Measurements from ENCODE around the gene LGI1.

The LGI1 gene

DNA sequence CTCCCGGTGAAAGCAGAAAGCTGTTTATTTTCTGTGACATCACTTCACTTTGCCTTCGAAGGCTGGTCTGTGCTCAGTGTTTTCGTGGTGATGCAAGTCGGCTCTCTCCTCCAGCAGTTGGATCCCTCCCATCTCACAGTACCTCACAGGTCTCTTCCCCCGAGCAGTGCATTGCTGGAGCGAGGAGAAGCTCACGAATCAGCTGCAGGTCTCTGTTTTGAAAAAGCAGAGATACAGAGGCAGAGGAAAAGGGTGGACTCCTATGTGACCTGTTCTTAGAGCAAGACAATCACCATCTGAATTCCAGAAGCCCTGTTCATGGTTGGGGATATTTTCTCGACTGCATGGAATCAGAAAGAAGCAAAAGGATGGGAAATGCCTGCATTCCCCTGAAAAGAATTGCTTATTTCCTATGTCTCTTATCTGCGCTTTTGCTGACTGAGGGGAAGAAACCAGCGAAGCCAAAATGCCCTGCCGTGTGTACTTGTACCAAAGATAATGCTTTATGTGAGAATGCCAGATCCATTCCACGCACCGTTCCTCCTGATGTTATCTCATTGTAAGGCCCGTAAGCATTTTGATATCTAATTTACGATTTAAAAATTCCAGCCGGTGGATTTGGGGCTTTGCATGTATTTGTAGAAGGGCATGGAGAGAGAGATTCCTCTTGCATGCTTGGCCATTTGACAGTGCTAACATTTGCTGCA is at the start of gene LGI1:
LGI1 (plus strand) TSS at position 136 of the 707 bp plus-strand sequence; CDS start at position 345, 209 bp downstream.
- DNase-seq: no peak

DNA sequence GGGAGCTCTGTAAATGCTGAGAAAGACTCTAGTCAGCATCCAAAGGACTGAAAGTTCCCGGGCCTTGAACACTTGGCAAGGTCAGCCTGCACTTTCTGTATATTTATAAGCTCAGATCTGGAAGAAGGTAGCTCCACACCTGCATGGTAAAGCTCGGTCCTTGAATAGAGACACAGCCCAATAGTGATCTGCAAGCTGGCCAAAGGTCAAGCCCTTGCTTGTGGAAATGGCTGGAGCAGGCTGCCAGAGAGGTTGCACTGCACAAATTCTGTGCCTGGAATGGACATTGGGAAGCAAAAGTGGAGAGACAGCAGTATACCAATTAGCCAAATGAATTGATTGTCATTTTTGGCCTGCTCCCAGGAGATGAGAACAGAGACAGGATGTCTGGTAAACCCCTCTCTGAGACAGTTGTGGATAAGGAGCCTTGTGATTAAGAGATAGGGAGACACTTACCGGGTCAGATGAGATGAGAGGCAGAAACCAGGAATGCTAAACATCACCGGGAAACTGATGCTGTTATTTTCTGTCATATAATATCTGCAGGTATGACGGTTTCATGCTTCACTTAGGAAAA is 47.3 kb upstream of the LGI1 start:
- no peak for DNase-seq

DNA sequence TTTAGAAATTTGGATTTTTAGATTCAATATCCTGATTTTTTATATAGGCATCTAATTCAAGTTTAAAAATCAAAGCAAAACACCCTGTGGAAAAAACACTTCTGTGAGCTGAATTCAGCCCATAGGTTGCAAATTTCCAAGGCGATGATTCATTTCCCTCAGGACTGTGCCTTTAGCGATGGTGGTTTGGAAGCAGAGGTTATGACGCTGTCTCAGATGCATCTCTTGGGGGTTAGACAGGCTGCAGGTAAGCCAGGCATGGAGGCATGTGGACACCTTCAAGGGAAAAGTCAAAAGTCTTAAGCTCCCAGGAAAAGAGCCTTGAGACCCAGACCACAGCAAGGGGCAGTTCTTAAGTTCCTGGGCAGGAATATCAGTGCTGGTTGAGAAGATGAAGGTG is 45.8 kb upstream of the LGI1 start:
- no peak for DNase-seq

DNA sequence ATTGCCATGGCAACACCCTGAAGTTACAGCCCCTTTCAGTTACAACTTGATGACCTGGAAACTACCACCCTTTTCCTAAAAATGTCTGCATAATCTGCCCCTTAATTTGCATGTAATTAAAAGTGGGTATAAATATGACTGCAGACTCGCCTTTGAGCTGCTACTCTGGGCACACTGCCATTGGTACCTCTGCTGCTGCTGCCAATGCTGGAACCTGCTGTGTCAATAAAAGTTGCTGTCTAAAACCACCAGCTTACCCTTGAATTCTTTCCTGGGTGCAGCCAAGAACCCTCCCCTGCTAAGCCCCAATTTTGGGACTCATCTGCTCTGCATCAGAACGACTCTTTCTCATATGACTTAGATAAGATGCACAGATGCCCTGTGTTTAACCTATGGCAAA is 45.1 kb upstream of the LGI1 start:
- DNase-seq: no peak

DNA sequence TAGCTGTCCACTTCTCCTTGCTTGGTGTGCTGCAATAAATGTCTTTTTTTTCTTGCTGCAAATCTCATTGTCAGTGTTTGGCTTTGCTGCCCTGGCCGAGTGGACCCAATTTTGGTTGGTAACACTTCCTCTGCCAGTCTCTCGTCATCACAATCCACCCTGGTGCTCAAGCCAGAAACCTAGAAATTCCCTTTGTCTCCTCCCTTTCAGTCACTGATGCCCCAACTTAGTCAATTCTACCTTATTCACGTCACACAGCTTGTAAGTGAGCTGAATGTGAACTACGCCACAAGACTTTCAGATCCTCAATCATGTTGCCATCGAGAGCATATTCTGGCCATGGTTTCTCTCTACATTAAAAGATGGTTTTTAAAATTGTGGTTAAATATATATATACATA is 42.4 kb upstream of the LGI1 start:
- no peak for DNase-seq

DNA sequence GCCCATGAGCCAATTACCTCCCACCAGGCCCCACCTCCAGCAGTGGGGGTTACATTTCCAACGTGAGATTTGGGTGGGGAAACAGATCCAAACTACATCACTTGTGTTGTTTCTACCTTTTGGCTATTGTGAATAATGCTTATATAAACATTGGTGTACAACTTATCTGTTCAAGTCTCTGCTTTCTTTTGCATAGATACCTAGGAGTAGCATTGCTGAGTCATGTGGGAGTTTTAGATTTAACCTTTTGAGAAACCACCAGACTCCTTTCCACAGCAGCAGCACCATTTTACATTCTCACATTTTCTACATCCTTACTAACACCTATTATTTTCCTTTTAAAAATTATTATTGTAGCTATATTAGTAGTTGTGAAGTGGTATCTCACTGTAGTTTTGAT is 41.0 kb upstream of the LGI1 start:
- no peak for DNase-seq

DNA sequence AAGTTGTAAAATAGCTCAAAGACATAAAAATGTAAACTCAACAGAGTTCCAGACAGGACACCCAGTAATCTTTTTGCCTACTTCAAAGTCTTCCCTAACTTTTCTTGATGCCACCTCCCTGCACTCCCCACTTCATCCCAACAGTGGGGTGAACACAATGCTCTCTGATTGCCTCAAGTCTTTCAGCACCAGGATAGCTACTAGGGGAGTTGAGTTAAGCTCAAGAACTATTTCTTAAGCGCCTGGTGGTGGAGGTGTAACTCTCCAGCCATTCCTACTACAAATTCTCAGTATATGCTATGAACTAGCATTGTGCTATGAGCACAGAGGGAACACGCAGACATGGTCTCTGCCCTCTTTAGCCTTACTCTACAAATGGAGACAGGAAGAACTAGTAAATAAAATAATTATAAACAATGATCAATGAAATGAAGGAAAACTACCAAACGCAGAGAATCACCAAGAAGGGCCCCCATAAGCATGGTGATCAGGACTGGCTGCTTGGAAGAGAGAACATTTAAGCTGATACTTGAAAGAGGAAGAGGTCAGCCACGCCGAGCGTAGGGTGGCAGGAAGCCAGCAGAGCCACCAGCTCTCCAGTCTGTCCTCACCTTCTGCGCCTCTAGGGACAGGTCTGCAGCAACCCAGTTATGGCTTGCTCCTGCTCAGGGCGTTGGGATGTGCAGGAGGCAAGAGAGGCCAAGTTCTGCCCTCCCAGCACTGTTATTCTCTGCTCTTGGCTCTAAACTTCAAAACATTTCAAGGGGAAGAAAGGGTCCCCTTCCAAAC is 38.6 kb upstream of the LGI1 start:
- no peak for DNase-seq

DNA sequence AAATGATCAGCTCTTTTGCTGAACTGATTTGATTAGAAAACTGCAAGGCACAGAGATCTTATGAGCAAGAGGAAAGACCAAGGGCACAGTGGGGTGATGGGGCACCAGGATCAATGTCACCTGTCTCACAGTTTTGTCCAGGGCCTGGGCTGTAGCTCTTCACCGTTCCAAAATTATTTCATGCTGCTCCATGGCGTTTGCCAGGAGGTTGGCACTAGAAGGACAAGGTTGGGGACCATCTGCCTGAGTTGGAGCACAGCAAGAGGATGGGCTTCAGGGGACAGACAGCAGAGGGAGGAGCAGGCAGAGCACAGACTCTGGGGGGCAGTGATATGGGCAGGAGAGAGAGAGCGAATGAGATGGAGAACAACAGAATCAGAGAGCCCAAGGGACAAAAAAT is 37.8 kb upstream of the LGI1 start:
- no peak for DNase-seq

DNA sequence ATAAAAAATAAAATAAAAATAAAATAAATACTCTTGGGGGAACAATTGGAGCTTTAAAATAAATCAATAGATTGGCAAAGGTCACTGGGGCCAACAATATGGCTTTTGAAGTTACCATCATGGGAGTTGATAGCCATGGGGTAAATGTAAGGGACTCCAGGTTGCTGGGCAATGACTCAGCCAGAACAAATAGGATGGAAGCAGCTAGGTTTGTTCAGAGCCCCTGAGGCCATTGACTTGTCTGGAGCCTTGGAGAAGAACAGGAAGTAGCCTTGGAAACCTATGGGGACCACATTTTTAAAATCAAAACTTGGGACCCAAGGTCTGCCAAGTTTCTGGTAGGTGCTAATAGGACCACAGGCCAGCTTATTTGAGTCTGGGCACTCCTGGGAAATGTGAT is 35.2 kb upstream of the LGI1 start:
- no peak for DNase-seq

DNA sequence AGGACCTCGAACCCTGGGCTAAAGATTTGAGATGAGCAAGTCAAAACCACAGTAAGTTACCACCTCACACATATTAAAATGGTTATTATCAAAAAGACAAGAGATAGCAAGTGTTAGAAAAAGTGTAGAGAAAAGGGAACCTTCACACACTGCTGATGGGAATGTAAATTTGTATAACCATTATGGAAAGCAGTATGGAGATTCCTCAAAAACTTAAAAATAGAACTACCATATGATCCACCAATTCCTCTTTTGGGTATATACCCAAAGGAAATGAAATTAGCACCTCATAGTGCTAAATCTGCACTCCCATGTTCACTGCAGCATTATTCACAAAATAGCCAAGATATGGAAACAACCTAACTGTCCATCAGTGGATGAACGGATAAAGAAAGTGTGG is 34.6 kb upstream of the LGI1 start:
- DNase-seq: no peak

DNA sequence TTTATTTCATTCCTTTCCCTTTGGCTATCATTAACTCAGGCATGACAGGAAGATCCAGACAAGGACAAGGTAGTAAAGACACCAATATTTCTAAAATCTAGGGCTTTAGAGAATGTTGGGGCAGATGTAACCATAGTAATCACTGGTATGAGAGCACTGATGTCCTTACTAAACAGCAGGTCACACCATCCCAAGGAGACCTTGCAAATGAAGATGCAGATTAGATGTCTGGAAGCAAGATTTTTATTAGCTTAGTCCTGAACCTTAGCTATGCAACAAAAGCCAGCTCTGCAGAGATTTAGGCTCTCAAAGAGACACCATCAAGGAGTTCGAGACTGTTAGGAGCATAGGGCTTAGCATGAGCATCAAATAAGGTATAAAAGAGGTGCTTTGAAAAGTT is 31.7 kb upstream of the LGI1 start:
- DNase-seq: no peak

DNA sequence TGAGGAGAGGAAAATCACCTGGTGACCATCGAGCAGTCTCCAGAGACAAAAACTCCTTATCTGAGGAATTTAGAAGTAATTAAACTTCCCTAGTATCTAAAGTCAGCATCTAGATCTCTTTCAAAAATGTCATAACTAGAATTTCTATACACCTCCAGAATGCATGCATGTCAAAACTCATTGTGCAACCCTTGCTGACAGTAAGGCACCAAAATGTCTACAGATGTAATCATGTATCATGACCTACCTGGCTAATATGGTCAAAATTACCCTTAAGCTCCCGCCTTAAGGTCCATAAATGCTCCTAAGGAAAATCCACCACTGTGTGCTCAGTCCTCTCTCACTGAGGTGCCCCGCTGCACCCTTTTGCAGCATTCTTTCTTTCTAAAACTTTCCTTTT is 16.4 kb upstream of the LGI1 start:
- DNase-seq: no peak

DNA sequence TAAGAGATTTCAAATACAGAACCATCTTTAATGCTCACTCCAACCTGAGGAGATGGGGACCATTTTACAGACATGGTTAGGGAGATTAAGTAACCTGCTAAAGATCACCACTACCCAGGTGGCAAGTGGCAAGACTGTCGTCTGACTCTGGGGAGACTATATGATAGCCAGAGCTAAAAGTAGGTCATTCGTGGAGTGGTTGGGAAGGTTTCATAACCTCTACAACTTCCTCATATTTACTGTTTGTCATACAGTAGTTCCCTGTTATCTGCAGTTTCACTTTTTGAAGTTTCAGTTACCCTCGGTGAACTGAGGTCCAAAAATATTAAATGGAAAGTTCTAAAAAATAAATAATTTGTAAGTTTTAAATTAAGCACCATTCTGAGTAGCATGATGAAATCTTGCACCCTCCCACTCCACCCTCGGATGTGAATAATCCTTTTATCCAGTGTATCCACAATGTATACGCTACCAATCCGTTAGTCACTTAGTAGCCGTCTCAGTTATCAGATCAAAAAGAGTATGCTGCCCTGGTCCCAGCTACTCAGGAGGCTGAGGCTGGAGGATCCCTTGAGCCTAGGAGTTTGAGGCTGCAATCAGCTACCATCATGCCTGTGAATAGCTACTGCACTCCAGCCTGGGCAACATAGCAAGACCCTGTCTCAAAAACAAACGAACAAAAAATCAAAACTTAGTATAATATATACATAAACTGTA is 14.9 kb upstream of the LGI1 start:
- no peak for DNase-seq

DNA sequence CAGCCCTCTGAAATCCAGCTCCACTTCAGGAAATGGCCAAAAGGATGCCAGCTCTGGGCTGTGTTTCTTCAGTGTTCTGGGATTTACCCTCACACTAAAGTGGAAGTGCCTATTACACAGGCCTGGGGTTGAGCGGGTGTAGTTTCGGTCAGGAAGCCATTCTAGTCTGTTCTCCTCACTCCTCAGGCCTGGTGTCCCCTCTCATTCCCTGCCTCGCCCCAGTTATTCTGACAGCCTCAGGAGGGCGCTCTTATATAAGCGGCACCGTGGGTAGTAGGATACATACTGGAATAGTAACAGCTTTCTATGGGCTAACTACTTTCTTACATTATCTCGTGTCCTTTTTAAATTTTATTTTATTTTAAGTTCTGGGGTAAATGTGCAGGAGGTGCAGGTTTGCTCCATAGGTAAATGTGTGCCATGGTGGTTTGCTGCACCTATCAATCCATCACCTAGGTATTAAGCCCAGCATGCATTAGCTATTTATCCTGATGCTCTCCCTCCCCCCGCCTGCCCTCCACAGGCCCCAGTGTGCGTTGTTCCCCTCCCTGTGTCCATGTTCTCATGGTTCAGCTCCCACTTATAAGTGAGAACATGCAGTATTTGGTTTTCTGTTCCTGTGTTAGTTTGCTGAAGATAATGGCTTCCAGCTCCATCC is 12.2 kb upstream of the LGI1 start:
- no peak for DNase-seq

DNA sequence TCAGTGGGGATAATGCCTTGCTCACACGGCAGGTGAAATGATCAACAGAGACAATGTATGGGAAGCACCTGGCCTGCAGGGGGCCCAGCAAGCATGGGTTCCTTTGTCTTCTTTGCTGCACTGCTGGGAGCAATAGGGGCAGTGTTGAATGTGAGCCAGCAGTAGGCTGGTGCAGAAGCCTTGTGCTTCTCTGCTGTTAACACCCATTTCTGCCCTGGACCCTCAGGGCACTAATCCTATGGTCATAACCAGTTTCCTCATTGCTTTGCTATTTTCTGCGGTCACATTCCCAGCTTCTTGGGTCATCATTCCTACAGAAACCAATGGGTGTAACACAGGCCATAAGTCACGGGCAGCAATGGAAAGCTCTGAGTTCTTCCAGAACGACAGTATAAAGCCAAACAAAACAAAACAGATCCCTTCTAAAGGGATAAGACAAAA is 10.9 kb upstream of the LGI1 start:
- DNase-seq: peak in 1 of 2 donors; percentile 14

DNA sequence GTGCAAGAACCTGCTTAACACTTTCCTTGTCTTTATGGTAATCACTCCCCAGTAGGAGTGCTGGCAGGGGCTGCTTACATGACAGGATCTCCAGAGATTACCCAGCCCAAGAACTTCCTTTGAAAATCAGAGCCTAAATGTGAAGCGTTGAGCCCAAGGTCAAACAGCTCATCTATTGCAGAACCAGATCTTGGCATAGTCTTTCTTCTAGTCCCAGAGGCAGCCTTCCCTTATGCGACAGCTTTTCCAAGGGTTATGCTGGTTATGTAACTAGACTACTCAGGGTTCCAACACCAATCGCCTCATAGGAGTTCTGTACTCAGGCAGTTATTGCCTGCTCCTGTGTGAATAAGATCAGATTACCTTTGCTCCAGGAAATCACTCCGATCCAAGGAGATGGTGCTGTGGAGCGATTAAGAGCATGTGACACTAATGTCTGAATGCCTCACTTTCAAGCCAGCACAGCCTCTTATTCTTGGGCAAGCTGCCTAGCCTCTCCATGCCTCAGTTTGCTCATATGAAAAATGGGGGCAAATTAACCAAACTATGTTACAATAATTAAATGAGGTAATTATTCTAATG is 8.4 kb upstream of the LGI1 start:
- DNase-seq: no peak

DNA sequence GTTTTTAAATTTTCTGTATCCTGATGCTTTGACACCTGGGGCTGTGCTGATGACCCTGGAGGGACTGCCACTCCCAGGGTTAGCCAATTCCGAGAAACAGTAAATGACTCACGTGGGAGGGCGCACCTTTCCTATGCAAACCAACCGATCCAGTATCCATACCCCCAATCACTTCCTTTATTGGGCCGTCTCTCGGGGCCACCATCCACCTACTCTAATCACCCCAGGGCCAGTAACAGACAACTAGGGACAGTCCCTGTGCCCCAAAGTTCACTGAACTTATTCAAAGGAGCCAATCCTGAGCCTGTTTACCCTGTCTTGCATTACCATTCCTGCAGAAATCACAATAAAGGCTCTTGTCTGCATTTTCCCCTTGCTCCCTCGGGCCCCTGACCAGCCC is 6.6 kb upstream of the LGI1 start:
- no peak for DNase-seq

DNA sequence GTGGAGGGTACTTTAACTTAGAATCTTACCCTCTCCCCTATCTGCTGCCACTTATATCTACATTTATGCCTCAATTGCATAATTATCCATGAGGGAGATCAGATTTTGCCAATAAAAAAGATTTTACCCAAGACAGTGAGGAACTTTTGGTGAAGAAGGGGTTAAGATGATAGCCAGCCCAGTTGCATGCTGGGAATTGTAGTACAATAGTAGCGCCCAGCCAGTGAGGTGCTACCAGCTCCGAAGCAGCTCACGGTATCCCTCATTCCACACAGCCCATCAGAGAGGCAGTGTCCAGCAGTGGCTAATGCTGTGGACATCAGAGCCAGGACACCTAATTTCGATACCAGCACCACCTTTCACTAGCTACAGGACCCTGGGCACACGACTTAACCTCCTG is 5.9 kb upstream of the LGI1 start:
- DNase-seq: peak in 1 of 2 donors; percentile 4

DNA sequence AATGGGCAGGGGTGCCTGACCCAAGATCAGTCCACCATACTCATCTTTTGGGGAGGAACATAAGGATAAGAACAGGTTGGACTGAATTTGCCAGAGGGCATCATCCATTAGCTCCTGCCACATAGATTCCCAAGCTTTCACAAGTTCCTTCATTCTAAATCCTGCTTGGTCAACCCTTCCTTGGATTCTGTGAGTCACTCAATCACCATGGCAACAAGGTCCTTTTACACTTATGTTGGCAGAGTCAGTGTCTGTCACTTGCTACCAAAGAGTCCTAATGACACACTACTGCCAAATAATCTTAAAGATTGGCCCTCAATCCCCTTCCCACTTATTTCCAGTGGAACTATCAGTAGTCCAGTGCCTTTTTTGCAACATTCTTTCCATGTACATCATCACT is 5.0 kb upstream of the LGI1 start:
- DNase-seq: no peak

DNA sequence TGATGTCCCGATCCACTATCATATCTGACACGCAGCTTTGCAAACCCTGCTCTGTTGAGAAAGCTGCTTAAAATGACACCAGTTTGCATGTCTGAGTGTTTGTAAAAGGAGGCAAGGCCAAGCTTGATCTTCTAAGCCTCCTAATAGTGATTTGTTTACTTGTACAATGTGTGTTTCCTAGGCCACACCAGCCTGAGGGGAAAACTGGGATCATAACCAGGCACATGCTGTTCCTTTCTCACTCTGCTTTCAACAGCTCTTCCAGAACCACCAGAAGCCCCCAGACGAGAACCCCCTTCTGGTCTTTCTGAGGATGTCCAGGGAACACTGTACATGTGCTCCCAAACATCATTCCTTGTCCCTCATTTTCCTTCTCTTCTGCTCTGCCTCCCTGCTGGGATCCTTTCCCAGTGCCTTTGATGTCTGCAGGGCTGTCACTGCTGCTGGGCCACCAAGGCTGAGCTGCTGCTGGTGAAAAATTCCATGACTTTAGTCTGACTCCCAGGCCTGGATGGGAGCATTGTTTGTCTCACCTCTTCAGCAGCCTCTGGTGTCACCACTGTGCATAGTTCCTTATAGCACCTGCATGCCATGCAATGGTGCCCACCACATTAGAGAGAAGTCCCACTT is 4.0 kb upstream of the LGI1 start:
- DNase-seq: no peak

DNA sequence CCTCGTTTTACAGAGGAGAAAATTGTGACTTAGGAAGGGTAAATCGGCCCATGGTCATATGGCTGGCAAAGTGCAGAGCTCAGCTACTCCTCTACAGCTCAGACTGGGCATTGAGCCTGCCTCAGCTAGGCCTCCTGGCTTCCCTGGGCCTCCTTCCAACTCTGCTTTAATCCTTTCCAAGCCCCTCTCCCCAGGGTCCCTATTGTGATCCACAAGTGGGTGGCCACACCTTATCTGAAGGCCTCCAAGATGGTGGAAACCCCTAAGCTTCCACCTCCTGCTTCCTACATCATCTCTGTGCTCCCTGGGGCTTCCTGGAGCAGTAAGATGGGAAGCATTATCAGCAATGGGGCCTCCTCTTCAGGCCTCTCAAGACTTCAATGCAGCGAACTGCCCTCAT is 3.0 kb upstream of the LGI1 start:
- no peak for DNase-seq
